ENCODE results near the gene ZNF398. TPM values are rescaled to one million over a fixed set of nuclear protein-coding genes. Genes with fewer than 3 reads are reported as not detected.

ZNF398 gene
- total RNA-seq, 2 experiments from 2014 or later = 7.2 to 8.7 TPM

DNA sequence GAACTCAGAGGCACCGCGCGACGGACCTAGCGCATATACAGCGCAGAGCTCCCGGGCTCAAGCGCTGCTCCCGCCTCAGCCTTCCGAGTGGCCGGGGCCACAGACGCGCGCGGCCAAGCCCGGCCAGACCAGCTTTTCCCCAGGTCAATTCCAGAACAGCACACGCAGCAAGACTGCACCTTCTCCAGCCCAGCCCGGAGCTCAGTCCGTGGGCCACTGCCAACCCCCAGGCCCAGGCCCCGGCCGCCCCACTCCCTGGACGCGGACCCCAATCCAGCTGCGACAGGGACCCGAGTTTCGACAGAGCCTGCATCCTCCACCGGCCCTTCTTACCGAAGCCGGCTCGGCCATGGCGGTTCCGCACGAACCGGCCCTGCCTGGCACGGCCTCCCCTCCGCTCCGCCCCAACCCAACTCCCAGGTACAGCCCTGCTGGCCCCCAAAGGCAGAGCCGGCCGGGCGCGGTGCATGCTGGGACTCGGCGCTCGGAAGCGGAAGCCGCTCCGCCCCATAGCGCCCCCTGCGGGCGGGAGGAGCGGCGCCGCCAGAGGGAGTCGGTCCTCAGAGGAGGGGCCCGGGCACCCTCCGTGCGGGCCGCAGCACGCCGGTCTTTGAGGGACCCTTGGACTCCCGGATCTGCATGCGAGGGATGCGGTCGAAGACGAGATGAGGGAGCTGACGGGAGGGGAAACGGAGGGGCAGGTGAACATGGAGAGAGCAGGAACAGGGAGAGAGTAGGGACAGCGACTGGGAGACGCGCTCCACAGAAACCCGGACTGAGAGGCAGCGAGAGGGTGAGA lies 21.2 kb upstream of the ZNF398 start, which contains the start of gene ZNF425:
Gene ZNF425 (minus strand): TSS at position 462 of the 799 bp plus-strand sequence. CDS start 111 bp downstream, at position 351.
- TF ChIP-seq CTCF (IDR thresholded peaks at IDR 0.05) = peak; percentile 89
- Mint-ChIP-seq H3K27ac (peak within 1 kb of the TSS; percentile 98), H3K4me1 (ENCODE audit: low read depth) (peaks cover 19% of the 10 kb centered on the region), H3K9me3 (peaks cover 6% of the 10 kb centered on the region), H3K4me3 (peak within 1 kb of the TSS; percentile 95), H3K36me3 (ENCODE audit: low read depth) (peaks cover 40% of the 10 kb centered on the region), H3K27me3 (no peaks in the 10 kb centered on the region)
- DNase-seq (peak; percentile 92), ATAC-seq (peak; percentile 88)
- intact Hi-C loops (cut with micrococcal nuclease) = loop anchor here (2.0 kb wide), 1 partner anchor 35 kb away; the partner anchor contains the start of gene ZNF786
- ChIA-PET POLR2A (interaction anchor here (0.6 to 2.6 kb wide), 16 partner anchors 10 to 185 kb away, joined by 3 to 34 read pairs (median 4); partner anchors contain the start of genes PDIA4, ZNF212, ZNF398 and ZNF786), CTCF (interaction anchor here (0.6 to 5.0 kb wide), 15 partner anchors 10 to 426 kb away, joined by 3 to 52 read pairs (median 4); partner anchors contain the start of genes ZNF282, ZNF398 and ZNF783)

GRCh38 chr7:149126662-149127266 lies 20.5 kb upstream of the ZNF398 start:
- peaks cover 19% of the 10 kb centered on the region for H3K4me1 Mint-ChIP-seq (ENCODE audit: low read depth)
- ATAC-seq (peak; percentile 61), DNase-seq (peak; percentile 78)
- H3K27me3 Mint-ChIP-seq = no peaks in the 10 kb centered on the region
- H3K9me3 Mint-ChIP-seq = peaks cover 8% of the 10 kb centered on the region
- ChIA-PET CTCF (interaction anchor here (0.9 to 5.0 kb wide), 6 partner anchors 20 to 100 kb away, joined by 3 to 52 read pairs (median 6); partner anchors contain the start of genes ZNF282 and ZNF398), POLR2A (interaction anchor here (0.6 to 2.6 kb wide), 12 partner anchors 9 to 184 kb away, joined by 3 to 34 read pairs (median 4); partner anchors contain the start of genes PDIA4, ZNF398 and ZNF786)
- intact Hi-C loops (cut with micrococcal nuclease) = loop anchor here (2.0 kb wide), 1 partner anchor 36 kb away; the partner anchor contains the start of gene ZNF786
- peak overlapping the region; percentile 98 for H3K27ac Mint-ChIP-seq
- TF ChIP-seq CTCF (IDR thresholded peaks at IDR 0.05) = no peak
- peak overlapping the region; percentile 95 for H3K4me3 Mint-ChIP-seq
- H3K36me3 Mint-ChIP-seq (ENCODE audit: low read depth) = peaks cover 47% of the 10 kb centered on the region

DNA sequence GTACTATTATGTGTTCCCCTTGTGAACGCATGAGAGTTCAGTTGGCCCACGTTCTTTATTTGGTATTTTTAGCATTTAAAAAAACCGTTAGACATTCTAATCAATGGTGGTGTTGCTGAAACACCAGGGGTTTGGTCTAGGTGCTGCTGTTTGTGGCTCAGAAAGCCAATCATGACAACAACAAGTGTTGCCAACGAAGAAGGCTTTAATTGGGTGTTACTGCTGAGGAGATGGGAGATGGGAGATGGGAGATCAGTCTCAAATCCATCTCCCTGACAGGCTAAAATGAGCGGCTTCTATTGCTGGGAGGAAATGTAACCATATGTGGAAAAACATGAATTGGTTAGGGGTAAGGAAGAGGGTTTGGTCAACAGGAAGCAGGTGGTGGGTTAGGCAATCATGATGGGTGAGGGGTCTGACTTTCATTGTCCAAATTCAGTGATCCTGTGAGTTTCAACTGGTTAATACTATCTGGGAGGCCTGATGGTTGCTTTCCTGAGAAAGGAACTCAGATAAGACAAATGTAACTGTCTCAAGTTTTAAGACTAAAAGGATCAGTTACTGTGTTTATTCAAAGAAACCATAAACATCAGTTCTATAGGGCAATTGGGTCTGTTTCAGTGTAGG lies 16.6 kb upstream of the ZNF398 start:
- no peak for ATAC-seq
- ChIA-PET POLR2A (interaction anchor here (1.0 kb wide), 1 partner anchor 16 kb away, joined by 4 read pairs; the partner anchor contains the start of gene ZNF398), CTCF (interaction anchor here (2.7 kb wide), 1 partner anchor 16 kb away, joined by 9 read pairs; the partner anchor contains the start of gene ZNF398)
- Mint-ChIP-seq H3K36me3 (ENCODE audit: low read depth) (peaks cover 57% of the 10 kb centered on the region), H3K27me3 (no peaks in the 10 kb centered on the region), H3K4me1 (ENCODE audit: low read depth) (peaks cover 10% of the 10 kb centered on the region), H3K27ac (no peak overlapping the region), H3K9me3 (peaks cover 8% of the 10 kb centered on the region), H3K4me3 (no peak overlapping the region)
- intact Hi-C loops (cut with micrococcal nuclease) = no loop called here
- no peak for TF ChIP-seq CTCF (IDR thresholded peaks at IDR 0.05)
- no peak for DNase-seq

DNA sequence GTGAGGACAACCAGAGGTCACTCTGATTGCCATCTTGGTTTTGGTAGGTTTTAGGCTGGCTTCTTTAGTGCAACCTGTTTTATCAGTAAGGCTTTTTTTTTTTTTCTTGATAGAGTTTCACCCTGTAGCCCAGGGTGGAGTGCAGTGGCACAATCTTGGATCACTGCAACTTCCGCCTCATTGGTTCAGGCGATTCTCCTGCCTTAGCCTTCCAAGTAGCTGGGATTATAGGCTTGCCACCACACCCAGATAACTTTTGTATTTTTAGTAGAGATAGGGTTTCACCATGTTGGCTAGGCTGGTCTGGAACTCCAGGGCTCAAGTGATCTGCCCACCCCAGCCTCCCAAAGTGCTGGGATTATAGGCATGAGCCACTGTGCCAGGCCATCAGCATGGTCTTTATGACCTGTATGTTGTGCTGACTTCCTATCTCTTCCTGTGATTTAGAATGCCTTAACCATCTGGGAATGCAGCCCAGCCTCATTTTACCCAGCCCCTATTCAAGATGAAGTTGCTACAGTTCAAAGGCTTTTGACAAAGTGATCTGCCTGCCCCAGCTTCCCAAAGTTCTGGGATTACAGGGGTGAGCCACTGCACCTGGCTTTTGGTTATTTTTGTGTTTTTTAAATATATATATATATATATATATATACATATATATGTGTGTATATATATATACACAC lies 14.1 kb upstream of the ZNF398 start:
- ChIA-PET CTCF (interaction anchor here (0.6 to 2.7 kb wide), 3 partner anchors 13 to 45 kb away, joined by 3 to 9 read pairs (median 4); partner anchors contain the start of genes ZNF398 and ZNF786), POLR2A (no interaction called here)
- H3K27ac Mint-ChIP-seq = no peak overlapping the region
- H3K4me1 Mint-ChIP-seq (ENCODE audit: low read depth) = peaks cover 3% of the 10 kb centered on the region
- H3K9me3 Mint-ChIP-seq = peaks cover 8% of the 10 kb centered on the region
- H3K36me3 Mint-ChIP-seq (ENCODE audit: low read depth) = peaks cover 46% of the 10 kb centered on the region
- no peaks in the 10 kb centered on the region for H3K27me3 Mint-ChIP-seq
- ATAC-seq (no peak), DNase-seq (no peak)
- intact Hi-C loops (cut with micrococcal nuclease) = no loop called here
- TF ChIP-seq CTCF (IDR thresholded peaks at IDR 0.05) = no peak
- no peak overlapping the region for H3K4me3 Mint-ChIP-seq
